ENCODE results near the gene FAM210B. TPM values are rescaled to one million over a fixed set of nuclear protein-coding genes. Genes with fewer than 3 reads are reported as not detected.
"Not testable (repeated sequence)": the region's sequence is repeated elsewhere in the genome, so short reads cannot be mapped to it uniquely, and the experiment has no call there.

FAM210B gene
- total and polyA plus RNA-seq, 2 experiments from 2014 or later, result 15.4 to 16.2 TPM

- Histone ChIP-seq H3K4me3 (no peak overlapping the region), H3K4me1 (ENCODE audit: insufficient read depth) (no peaks in the 10 kb centered on the region), H3K27ac (ENCODE audit: low read depth) (no peak overlapping the region), H3K27me3 (ENCODE audit: insufficient read depth) (no peaks in the 10 kb centered on the region), H4K20me1 (replicated peaks; ENCODE audit: insufficient read depth) (no peaks in the 10 kb centered on the region; the same call in 1 of the 2 replicates), H3K36me3 (ENCODE audit: insufficient read depth) (peaks cover 9% of the 10 kb centered on the region), H3K4me2 (no peak overlapping the region), H3K79me2 (replicated peaks; ENCODE audit: insufficient read depth) (peaks cover 12% of the 10 kb centered on the region), H2AFZ (no peak overlapping the region), H3K9me2 (ENCODE audit: insufficient read depth) (no peaks in the 10 kb centered on the region), H3F3A (replicated peaks; ENCODE audit: low read depth) (no peaks in the 10 kb centered on the region)
- no peak overlapping the region for H3K27ac Mint-ChIP-seq
- peaks cover 34% of the 10 kb centered on the region for H3K36me3 Mint-ChIP-seq (ENCODE audit: low read depth)
- no peaks in the 10 kb centered on the region for H3K27me3 Mint-ChIP-seq (ENCODE audit: insufficient read depth, low read depth, poor library complexity)
- ATAC-seq (no peak), DNase-seq (ENCODE audit: low spot score) (no peak)
- H3K4me1 Mint-ChIP-seq, result no peaks in the 10 kb centered on the region
- H3K9me3 Mint-ChIP-seq, result no peaks in the 10 kb centered on the region
- no peak for TF ChIP-seq CTCF (conservative IDR thresholded peaks at IDR 0.05; ENCODE audit: low read depth in 2 of 2)
- no peak for TF ChIP-seq ETS1 (IDR thresholded peaks at IDR 0.05)
- TF ChIP-seq ZNF114 (CRISPR knock-in tag; IDR thresholded peaks at IDR 0.05), result no peak
- TF ChIP-seq STAT1 (IDR thresholded peaks at IDR 0.05; ENCODE audit: unreplicated experiment), result no peak
- TF ChIP-seq EZH2phosphoT487 (IDR thresholded peaks at IDR 0.05; ENCODE audit: unreplicated experiment), result no peak
- TF ChIP-seq EZH2 (IDR thresholded peaks at IDR 0.05; ENCODE audit: low read depth, unreplicated experiment), result no peak
- no peak for TF ChIP-seq CREB1 (CRISPR knock-in tag; IDR thresholded peaks at IDR 0.05; ENCODE audit: low read depth)
- TF ChIP-seq REST (IDR thresholded peaks at IDR 0.05; ENCODE audit: unreplicated experiment), result no peak
- TF ChIP-seq ZNF331 (CRISPR knock-in tag; IDR thresholded peaks at IDR 0.05; ENCODE audit: low read depth), result no peak
- no peak for TF ChIP-seq NANOG (IDR thresholded peaks at IDR 0.05; ENCODE audit: borderline replicate concordance)
- TF ChIP-seq ZNF462 (CRISPR knock-in tag; IDR thresholded peaks at IDR 0.05), result no peak
- no peak overlapping the region for H3K4me3 Mint-ChIP-seq
Observed at GRCh38 chr20:56409956-56410355, 51.2 kb downstream of the FAM210B start.

GRCh38 chr20:56411287-56411686 is 52.5 kb downstream of the FAM210B start:
- H3K4me1 Mint-ChIP-seq; H3K4me3 Mint-ChIP-seq; DNase-seq (ENCODE audit: low spot score); H3K79me2 ChIP-seq (replicated peaks; ENCODE audit: insufficient read depth); H3K9me3 Mint-ChIP-seq; H3F3A ChIP-seq (replicated peaks; ENCODE audit: low read depth); H3K9me2 ChIP-seq (ENCODE audit: insufficient read depth); H3K4me2 ChIP-seq; H3K27ac ChIP-seq (ENCODE audit: low read depth); H3K36me3 ChIP-seq (ENCODE audit: insufficient read depth); H4K20me1 ChIP-seq (replicated peaks; ENCODE audit: insufficient read depth); H3K27ac Mint-ChIP-seq; H3K27me3 ChIP-seq (ENCODE audit: insufficient read depth); H2AFZ ChIP-seq; H3K4me1 ChIP-seq (ENCODE audit: insufficient read depth); H3K27me3 Mint-ChIP-seq (ENCODE audit: insufficient read depth, low read depth, poor library complexity); H3K4me3 ChIP-seq; ATAC-seq: not testable (repeated sequence)
- peaks cover 20% of the 10 kb centered on the region; the same call in 2 of the 3 replicates for H3K36me3 Mint-ChIP-seq (ENCODE audit: low read depth)
